Bronchial epithelial cell (primary cell): ENCODE results near the gene LZIC. TPM values are rescaled to one million over a fixed set of nuclear protein-coding genes. Genes with fewer than 3 reads are reported as not detected.

ENCODE experiments used
- DNase-seq: peaks from one replicate; pipeline ENCODE4 v3.0.0-alpha.2; 2010; ENCODE audit warnings: low read depth
- FAIRE-seq: peaks from 2 replicates; lab custom pipeline; 2011; peaks lifted over from hg19 to GRCh38; lab: Jason Lieb, UNC
- H3K27me3 ChIP-seq: 2 replicates; pipeline ENCODE4 v1.5.1; 2011; ENCODE audit warnings: low read length; ENCODE audit not compliant: control insufficient read depth, insufficient read depth
- H3K36me3 ChIP-seq: 2 replicates; pipeline ENCODE4 v1.5.1; 2011; ENCODE audit warnings: low read length; ENCODE audit not compliant: control insufficient read depth, insufficient read depth
- H3K4me3 ChIP-seq: 2 replicates; pipeline ENCODE4 v1.5.1; 2011; ENCODE audit warnings: mild to moderate bottlenecking, low read depth, low read length, control low read depth
- CTCF ChIP-seq: IDR thresholded peaks from 2 replicates; pipeline ENCODE4 v1.5.1; 2011; ENCODE audit warnings: mild to moderate bottlenecking, moderate library complexity, low read length, control low read depth, inconsistent platforms; ENCODE audit not compliant: insufficient read depth, severe bottlenecking
- total RNA-seq: library from RNA; depleted of rRNA; stranded (reverse); fragments of >200 nt; gene quantifications from 2 replicates; pipeline ENCODE4 v1.2.1, GENCODE V29; 2014

Gene LZIC
- total RNA-seq, 1 donor from 2014 or later = 32.1 TPM

- H3K36me3 ChIP-seq = peaks cover 6% of the 10 kb centered on the region
- DNase-seq (no peak), FAIRE-seq (no peak)
- H3K27me3 ChIP-seq = no peaks in the 10 kb centered on the region
- no peak for TF ChIP-seq CTCF
- no peak overlapping the region for H3K4me3 ChIP-seq
Measured at GRCh38 chr1:9883585-9884449, 59.4 kb downstream of the LZIC start.

- FAIRE-seq = no peak
- H3K27me3 ChIP-seq = no peaks in the 10 kb centered on the region
- no peak for TF ChIP-seq CTCF
- no peak for DNase-seq
- no peak overlapping the region for H3K4me3 ChIP-seq
- peaks cover 6% of the 10 kb centered on the region for H3K36me3 ChIP-seq
Measured at GRCh38 chr1:9882945-9883303, 60.3 kb downstream of the LZIC start.

GRCh38 chr1:9882296-9882944, 60.8 kb downstream of the LZIC start:
- no peak for TF ChIP-seq CTCF
- no peaks in the 10 kb centered on the region for H3K27me3 ChIP-seq
- FAIRE-seq (peak; percentile 73), DNase-seq (no peak)
- H3K36me3 ChIP-seq = peaks cover 6% of the 10 kb centered on the region
- no peak overlapping the region for H3K4me3 ChIP-seq

GRCh38 chr1:9881838-9882249, 61.3 kb downstream of the LZIC start:
- Histone ChIP-seq H3K4me3 (no peak overlapping the region), H3K36me3 (peaks cover 6% of the 10 kb centered on the region), H3K27me3 (no peaks in the 10 kb centered on the region)
- no peak for TF ChIP-seq CTCF
- DNase-seq (peak; percentile 79), FAIRE-seq (no peak)

Other genes starting within 250 kb of the LZIC start
- gene CLSTN1, start 119.4 kb downstream of the LZIC start, total RNA-seq = 131 and 142 TPM in 2 replicates
- gene CTNNBIP1, start 33.1 kb downstream of the LZIC start, total RNA-seq = 107 and 181 TPM in 2 replicates
- 13.2 and 15.1 TPM in 2 replicates for gene NMNAT1, start 84 bp upstream of the LZIC start, total RNA-seq
- gene RBP7, start 53.8 kb upstream of the LZIC start, total RNA-seq = 0.26 TPM in 2 replicates
- 14.7 and 17.5 TPM in 2 replicates for gene UBE4B, start 89.6 kb upstream of the LZIC start, total RNA-seq